Breast epithelium (tissue), 4 donors: ENCODE results near the gene RPS6KA4. TPM values are rescaled to one million over a fixed set of nuclear protein-coding genes. Genes with fewer than 3 reads are reported as not detected.
A peak's percentile ranks its signal among the peaks of the same experiment; 100 is the strongest.

Experiments used
- DNase-seq, 2 donors: peaks; one replicate each; pipeline ENCODE4 v3.0.0-alpha.2; 2019; ENCODE audit warnings: low spot score in 2 of 2
- H3K27ac ChIP-seq, 2 donors: fragments of 200-600 bp; sonication (generic) in 1 of 2; one replicate each; pipeline ENCODE4 v1.5.1; 2016 to 2019; ENCODE audit warnings: mild to moderate bottlenecking in 1 of 2
- H3K27me3 ChIP-seq, 2 donors: fragments of 200-600 bp; sonication (generic) in 1 of 2; one replicate each; pipeline versions ENCODE4 v1.5.1 to v1.6.0; 2017 to 2019; ENCODE audit warnings: control low read depth in 1 of 2, mild to moderate bottlenecking in 1 of 2
- H3K36me3 ChIP-seq: fragments of 200-600 bp; one replicate; pipeline ENCODE4 v1.5.1; 2019
- H3K4me1 ChIP-seq, 2 donors: fragments of 200-600 bp; sonication (generic); one replicate each; pipeline ENCODE4 v1.5.1; 2016 to 2019; ENCODE audit warnings: control low read depth in 1 of 2
- H3K4me3 ChIP-seq, 3 donors: fragments of 200-600 bp; sonication (generic); 1 replicate in 2 of 3; 2 replicates in 1 of 3; pipeline ENCODE4 v1.5.1; 2016 to 2019; ENCODE audit warnings: mild to moderate bottlenecking in 3 of 3, moderate library complexity in 2 of 3
- H3K9me3 ChIP-seq, 2 donors: fragments of 200-600 bp; sonication (generic) in 1 of 2; one replicate each; pipeline ENCODE4 v1.5.1; 2016 to 2019; ENCODE audit warnings: control low read depth in 1 of 2
- CTCF ChIP-seq, 3 donors: fragments of 450-650 bp; IDR thresholded peaks; one replicate each; pipeline ENCODE4 v1.5.1; 2016 to 2017; ENCODE audit warnings: antibody characterized with exemption in 3 of 3, mild to moderate bottlenecking in 3 of 3, moderate library complexity in 3 of 3
- POLR2A ChIP-seq: fragments of 450-650 bp; IDR thresholded peaks from one replicate; pipeline ENCODE4 v1.6.1; 2016; ENCODE audit warnings: antibody characterized with exemption, mild to moderate bottlenecking, moderate library complexity
- POLR2AphosphoS5 ChIP-seq, 3 donors: sonication (generic); formaldehyde crosslinking; IDR thresholded peaks; one replicate each; pipeline ENCODE4 v1.6.1; 2017; ENCODE audit warnings: antibody characterized with exemption in 3 of 3
- intact Hi-C: fragments of 100-400 bp; cut with DNase I; formaldehyde crosslinking; loops from one replicate; pipeline ENCODE4 v1.15.1; 2023; ENCODE audit warnings: low total_unique reads
- total RNA-seq, 3 donors: library from RNA; depleted of rRNA; stranded (reverse); fragments of >200 nt; gene quantifications; one replicate each; pipeline ENCODE4 v1.1.0, GENCODE V29; 2016

The RPS6KA4 gene
- total RNA-seq, 3 donors from 2014 or later: 16.7 to 20.6 (median 19.4) TPM

GRCh38 chr11:64327375-64327774 is 31.6 kb upstream of the RPS6KA4 start:
- TF ChIP-seq POLR2A (no peak), CTCF (IDR thresholded peaks at IDR 0.05) (no peak), POLR2AphosphoS5 (IDR thresholded peaks at IDR 0.05) (no peak)
- Histone ChIP-seq H3K27me3 (no peaks in the 10 kb centered on the region), H3K27ac (no peak overlapping the region), H3K4me1 (no peaks in the 10 kb centered on the region), H3K4me3 (no peak overlapping the region), H3K36me3 (no peaks in the 10 kb centered on the region), H3K9me3 (no peaks in the 10 kb centered on the region)
- intact Hi-C loops: no loop called here
- no peak for DNase-seq

GRCh38 chr11:64327993-64328392 is 31.0 kb upstream of the RPS6KA4 start:
- no peak for TF ChIP-seq CTCF (IDR thresholded peaks at IDR 0.05)
- no peak for TF ChIP-seq POLR2A
- no peak for TF ChIP-seq POLR2AphosphoS5 (IDR thresholded peaks at IDR 0.05)
- no peak overlapping the region for H3K27ac ChIP-seq
- H3K9me3 ChIP-seq: no peaks in the 10 kb centered on the region
- no peaks in the 10 kb centered on the region for H3K4me1 ChIP-seq
- no peak overlapping the region for H3K4me3 ChIP-seq
- intact Hi-C loops: no loop called here
- DNase-seq: no peak
- H3K36me3 ChIP-seq: no peaks in the 10 kb centered on the region
- H3K27me3 ChIP-seq: no peaks in the 10 kb centered on the region

GRCh38 chr11:64330888-64331287 is 28.1 kb upstream of the RPS6KA4 start:
- H3K4me3 ChIP-seq: no peak overlapping the region

GRCh38 chr11:64331569-64332371 is 27.2 kb upstream of the RPS6KA4 start:
- Histone ChIP-seq H3K4me3 (no peak overlapping the region), H3K36me3 (no peaks in the 10 kb centered on the region), H3K9me3 (no peaks in the 10 kb centered on the region), H3K27ac (peak overlapping the region in 1 of 2 donors; percentile 0), H3K4me1 (no peaks in the 10 kb centered on the region), H3K27me3 (no peaks in the 10 kb centered on the region)
- DNase-seq: no peak
- intact Hi-C loops: no loop called here
- TF ChIP-seq CTCF (IDR thresholded peaks at IDR 0.05) (no peak), POLR2AphosphoS5 (IDR thresholded peaks at IDR 0.05) (no peak), POLR2A (no peak)

More at GRCh38 chr11:64330888-64331287, 28.1 kb upstream of the RPS6KA4 start:
- intact Hi-C loops: no loop called here
- H3K36me3 ChIP-seq: no peaks in the 10 kb centered on the region
- no peaks in the 10 kb centered on the region for H3K27me3 ChIP-seq
- no peak overlapping the region for H3K27ac ChIP-seq
- no peak for DNase-seq
- no peaks in the 10 kb centered on the region for H3K4me1 ChIP-seq
- no peaks in the 10 kb centered on the region for H3K9me3 ChIP-seq
- TF ChIP-seq POLR2A (no peak), CTCF (IDR thresholded peaks at IDR 0.05) (no peak), POLR2AphosphoS5 (IDR thresholded peaks at IDR 0.05) (no peak)

GRCh38 chr11:64333556-64333955 is 25.4 kb upstream of the RPS6KA4 start:
- no peaks in the 10 kb centered on the region for H3K36me3 ChIP-seq
- no peak overlapping the region for H3K4me3 ChIP-seq
- H3K4me1 ChIP-seq: no peaks in the 10 kb centered on the region
- intact Hi-C loops: no loop called here
- H3K27me3 ChIP-seq: no peaks in the 10 kb centered on the region
- no peaks in the 10 kb centered on the region for H3K9me3 ChIP-seq
- TF ChIP-seq POLR2AphosphoS5 (IDR thresholded peaks at IDR 0.05): no peak
- no peak for TF ChIP-seq POLR2A
- TF ChIP-seq CTCF (IDR thresholded peaks at IDR 0.05): no peak
- no peak for DNase-seq
- no peak overlapping the region for H3K27ac ChIP-seq
